ENCODE data around the gene ACSL3.
A peak's percentile ranks its signal among the peaks of the same experiment; 100 is the strongest.

Gene ACSL3

GRCh38 chr2:222883420-222883819 lies 22.6 kb downstream of the ACSL3 start:
- DNase-seq, result no peak

GRCh38 chr2:222884114-222884771 lies 23.4 kb downstream of the ACSL3 start:
- no peak for DNase-seq

- DNase-seq, result no peak
Measured at GRCh38 chr2:222884805-222885424, 24.1 kb downstream of the ACSL3 start.

- DNase-seq, result no peak
Measured at GRCh38 chr2:222887124-222887523, 26.3 kb downstream of the ACSL3 start.

- no peak for DNase-seq
Measured at GRCh38 chr2:222888716-222889115, 27.9 kb downstream of the ACSL3 start.

GRCh38 chr2:222891890-222892289 lies 31.1 kb downstream of the ACSL3 start:
- DNase-seq, result no peak

GRCh38 chr2:222892321-222892720 lies 31.5 kb downstream of the ACSL3 start:
- DNase-seq, result no peak

- DNase-seq, result no peak
Measured at GRCh38 chr2:222892761-222893160, 31.9 kb downstream of the ACSL3 start.

- DNase-seq, result no peak
Measured at GRCh38 chr2:222893716-222894115, 32.9 kb downstream of the ACSL3 start.

GRCh38 chr2:222895144-222895543 lies 34.3 kb downstream of the ACSL3 start:
- no peak for DNase-seq

GRCh38 chr2:222897898-222898297 lies 37.1 kb downstream of the ACSL3 start:
- DNase-seq, result no peak

GRCh38 chr2:222899413-222900181 lies 38.8 kb downstream of the ACSL3 start:
- DNase-seq, result no peak

GRCh38 chr2:222900354-222900753 lies 39.5 kb downstream of the ACSL3 start:
- DNase-seq, result no peak

- no peak for DNase-seq
Measured at GRCh38 chr2:222902660-222903059, 41.8 kb downstream of the ACSL3 start.

- peak; percentile 8 for DNase-seq
Measured at GRCh38 chr2:222903234-222904220, 42.7 kb downstream of the ACSL3 start.

GRCh38 chr2:222904557-222905258 lies 43.9 kb downstream of the ACSL3 start:
- no peak for DNase-seq

- no peak for DNase-seq
Measured at GRCh38 chr2:222907048-222907447, 46.2 kb downstream of the ACSL3 start.

GRCh38 chr2:222907790-222908441 lies 47.1 kb downstream of the ACSL3 start:
- no peak for DNase-seq

- DNase-seq, result no peak
Measured at GRCh38 chr2:222909286-222909685, 48.5 kb downstream of the ACSL3 start.

GRCh38 chr2:222912117-222912516 lies 51.3 kb downstream of the ACSL3 start:
- DNase-seq, result no peak

GRCh38 chr2:222912776-222913175 lies 51.9 kb downstream of the ACSL3 start:
- DNase-seq, result no peak

Measured in T1000 (cell line).